Mucosa of descending colon (tissue), 3 donors: ENCODE data around the gene TMEM132C. TPM values are rescaled to one million over a fixed set of nuclear protein-coding genes. Genes with fewer than 3 reads are reported as not detected.

Experiments used
- ATAC-seq: fragments of 200-7000 bp; cut with Tn5 transposase; one replicate; pipeline ENCODE4 v1.9.1; 2020; ENCODE audit warnings: mild to moderate bottlenecking, moderate library complexity
- DNase-seq, 3 donors: peaks; one replicate each; pipeline ENCODE4 v3.0.0-alpha.2; 2020
- H3K36me3 ChIP-seq: fragments of 200-600 bp; one replicate; pipeline ENCODE4 v1.8.0; 2021; ENCODE audit warnings: low read depth, mild to moderate bottlenecking
- H3K4me1 ChIP-seq: fragments of 200-600 bp; one replicate; pipeline ENCODE4 v1.8.0; 2021; ENCODE audit warnings: low read depth, mild to moderate bottlenecking
- H3K4me3 ChIP-seq: fragments of 200-600 bp; one replicate; pipeline ENCODE4 v1.8.0; 2021; ENCODE audit warnings: mild to moderate bottlenecking
- H3K9me3 ChIP-seq: fragments of 200-600 bp; one replicate; pipeline ENCODE4 v1.8.0; 2021; ENCODE audit warnings: mild to moderate bottlenecking
- CTCF ChIP-seq: fragments of 200-600 bp; IDR thresholded peaks from one replicate; pipeline ENCODE4 v1.8.0; 2022; ENCODE audit warnings: antibody characterized with exemption, mild to moderate bottlenecking
- intact Hi-C, 2 donors: fragments of 100-400 bp; cut with DNase I in 1 of 2; cut with micrococcal nuclease in 1 of 2; formaldehyde crosslinking; loops; one replicate each; pipeline versions ENCODE4 v1.11.0 to v1.11.1; 2022; cut with DNase I, micrococcal nuclease
- total RNA-seq, 3 donors: library from RNA; stranded (reverse); fragmentation: NEBNext Ultra II Directional in 2 of 3; extraction: Animal tissue kit (Norgen Biotek cat#: 25700) in 2 of 3; gene quantifications; one replicate each; pipeline versions ENCODE4 v1.2.1 to v1.2.4, GENCODE V29; 2021 to 2023
- donor health status: DM: no; HTN: no; CAD: no; lungs with moderate emphysema.
- donor health status: DM: no; HTN: no; CAD: no.
- donor health status: DM: no; HTN: yes; CAD: no.

TMEM132C gene
- total RNA-seq, 3 donors from 2014 or later = 0.23 to 2.4 (median 1.2) TPM

DNA sequence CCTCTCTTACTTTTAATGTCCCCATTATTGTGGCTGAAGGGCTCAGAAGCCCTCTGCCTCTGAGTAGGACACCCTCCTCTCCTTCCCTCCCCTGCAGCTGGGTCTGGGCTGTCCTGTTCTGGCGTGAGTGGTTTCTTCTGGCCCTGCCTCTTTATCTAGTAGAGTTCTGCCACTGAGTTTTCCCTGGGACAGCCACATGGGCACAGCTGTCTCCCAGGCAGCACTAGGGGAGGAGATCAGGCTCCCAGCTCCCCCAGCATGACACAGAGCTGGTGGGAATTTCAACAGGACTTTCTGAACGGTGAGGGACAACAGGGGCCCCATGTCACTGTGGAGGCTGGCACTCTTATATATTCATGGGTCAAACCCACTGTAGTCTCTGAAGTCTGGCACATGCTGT, 21.4 kb downstream of the TMEM132C start:
- intact Hi-C loops = no loop called here

GRCh38 chr12:128288896-128289295, 21.9 kb downstream of the TMEM132C start:
- intact Hi-C loops = no loop called here
- DNase-seq (no peak), ATAC-seq (no peak)
- no peaks in the 10 kb centered on the region for H3K9me3 ChIP-seq
- H3K36me3 ChIP-seq = no peaks in the 10 kb centered on the region
- H3K4me3 ChIP-seq = no peak overlapping the region
- no peak for TF ChIP-seq CTCF
- H3K4me1 ChIP-seq = no peaks in the 10 kb centered on the region

More for the DNA sequence above, 21.4 kb downstream of the TMEM132C start:
- TF ChIP-seq CTCF = no peak
- DNase-seq (no peak), ATAC-seq (no peak)
- Histone ChIP-seq H3K4me1 (no peaks in the 10 kb centered on the region), H3K36me3 (no peaks in the 10 kb centered on the region), H3K4me3 (no peak overlapping the region), H3K9me3 (no peaks in the 10 kb centered on the region)

DNA sequence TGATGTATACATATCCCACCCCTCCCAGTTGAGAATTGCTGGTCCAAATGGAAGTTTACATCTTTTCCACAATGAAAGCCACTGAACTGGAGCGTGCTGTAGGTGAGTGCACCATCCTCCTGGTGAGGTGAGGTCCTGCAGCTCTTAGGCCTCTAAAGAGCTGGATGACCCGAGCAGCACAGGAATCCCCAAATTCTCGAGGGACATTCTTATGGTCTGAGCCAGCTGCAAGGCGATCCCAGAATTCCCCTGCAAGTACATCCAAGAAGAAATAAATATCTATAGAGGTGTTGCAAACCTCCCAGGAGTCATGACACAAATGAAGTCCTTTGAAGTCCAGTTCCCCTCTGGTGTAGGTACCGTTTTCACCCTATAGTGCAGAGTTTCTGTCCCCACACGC, 24.0 kb downstream of the TMEM132C start:
- Histone ChIP-seq H3K4me1 (no peaks in the 10 kb centered on the region), H3K36me3 (no peaks in the 10 kb centered on the region), H3K9me3 (no peaks in the 10 kb centered on the region), H3K4me3 (no peak overlapping the region)
- intact Hi-C loops = no loop called here
- DNase-seq = no peak
- no peak for ATAC-seq
- no peak for TF ChIP-seq CTCF

DNA sequence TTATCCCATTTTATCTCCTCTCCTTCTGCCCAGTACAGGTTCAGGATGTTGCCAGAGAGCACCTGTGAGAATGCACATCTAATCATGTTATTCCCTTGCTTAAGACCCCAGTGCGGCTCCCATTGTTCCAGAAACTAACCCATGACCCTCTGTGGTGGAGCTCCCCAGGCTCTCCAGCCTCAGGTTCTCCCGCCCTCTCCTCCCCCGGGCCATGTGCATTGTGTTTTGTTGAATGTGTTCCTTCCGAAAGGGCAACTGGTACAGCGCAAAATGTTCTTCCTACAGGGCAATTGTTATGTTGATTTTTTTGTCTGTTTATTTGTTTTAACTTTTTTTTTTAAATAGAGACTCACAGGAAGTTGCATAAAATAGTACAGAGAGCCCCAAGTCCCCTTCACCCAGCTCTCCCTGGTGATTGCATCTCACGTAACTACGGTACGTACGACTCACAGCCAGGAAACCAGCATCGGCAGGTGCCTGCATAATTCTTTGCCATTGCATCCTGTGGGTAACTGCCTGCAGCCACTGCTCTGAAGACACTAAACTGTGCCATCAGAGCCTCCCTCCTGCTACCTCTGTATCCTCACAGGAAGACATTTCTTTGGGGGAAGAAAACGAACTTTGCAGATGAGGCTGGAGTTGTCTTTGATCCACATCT, 31.2 kb downstream of the TMEM132C start:
- TF ChIP-seq CTCF = no peak
- H3K4me3 ChIP-seq = no peak overlapping the region
- no peaks in the 10 kb centered on the region for H3K9me3 ChIP-seq
- no peaks in the 10 kb centered on the region for H3K4me1 ChIP-seq
- no peak for ATAC-seq
- intact Hi-C loops = no loop called here
- DNase-seq = no peak
- H3K36me3 ChIP-seq = no peaks in the 10 kb centered on the region

DNA sequence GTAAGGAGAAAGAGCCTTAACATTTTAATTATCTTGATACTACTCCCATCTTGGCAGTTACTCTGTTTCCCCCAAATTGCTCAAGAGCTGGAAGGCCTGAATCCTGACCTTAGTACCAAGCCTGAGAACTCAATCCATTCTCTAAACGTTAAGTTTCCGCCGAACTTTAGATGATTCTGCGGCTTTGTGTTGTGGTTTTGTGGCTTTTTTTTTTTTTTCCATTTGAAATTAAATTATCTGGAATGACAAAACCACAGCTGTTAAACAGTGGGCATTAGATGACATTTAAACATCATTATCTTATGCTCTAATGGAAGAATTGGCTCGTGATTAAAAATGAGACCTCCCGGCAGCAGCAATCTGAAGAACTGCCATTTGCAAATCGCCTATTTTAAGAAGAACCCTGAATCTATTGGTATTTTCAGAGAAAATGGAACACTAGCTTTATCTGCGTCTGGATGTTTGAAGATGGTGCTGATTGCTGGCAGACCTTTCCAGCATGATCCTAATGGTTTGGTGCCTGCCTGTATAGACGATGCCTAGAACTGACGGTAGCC, 38.4 kb downstream of the TMEM132C start:
- intact Hi-C loops = no loop called here
- no peaks in the 10 kb centered on the region for H3K4me1 ChIP-seq
- no peaks in the 10 kb centered on the region for H3K9me3 ChIP-seq
- no peak for ATAC-seq
- no peaks in the 10 kb centered on the region for H3K36me3 ChIP-seq
- DNase-seq = no peak
- no peak overlapping the region for H3K4me3 ChIP-seq
- no peak for TF ChIP-seq CTCF
